GM23248 (cell line): ENCODE data around the gene REXO4.

ENCODE experiments used
- EZH2 ChIP-seq: fragments of 200-600 bp; sonication (generic); IDR thresholded peaks from 2 replicates; pipeline ENCODE4 v1.6.1; 2018; ENCODE audit warnings: antibody characterized with exemption, mild to moderate bottlenecking; ENCODE audit not compliant: insufficient read depth, poor library complexity, severe bottlenecking
- EZH2phosphoT487 ChIP-seq: fragments of 200-600 bp; sonication (generic); IDR thresholded peaks from 2 replicates; pipeline ENCODE4 v1.6.1; 2018; ENCODE audit warnings: antibody characterized with exemption, moderate library complexity, mild to moderate bottlenecking, low read depth; ENCODE audit not compliant: insufficient read depth

DNA sequence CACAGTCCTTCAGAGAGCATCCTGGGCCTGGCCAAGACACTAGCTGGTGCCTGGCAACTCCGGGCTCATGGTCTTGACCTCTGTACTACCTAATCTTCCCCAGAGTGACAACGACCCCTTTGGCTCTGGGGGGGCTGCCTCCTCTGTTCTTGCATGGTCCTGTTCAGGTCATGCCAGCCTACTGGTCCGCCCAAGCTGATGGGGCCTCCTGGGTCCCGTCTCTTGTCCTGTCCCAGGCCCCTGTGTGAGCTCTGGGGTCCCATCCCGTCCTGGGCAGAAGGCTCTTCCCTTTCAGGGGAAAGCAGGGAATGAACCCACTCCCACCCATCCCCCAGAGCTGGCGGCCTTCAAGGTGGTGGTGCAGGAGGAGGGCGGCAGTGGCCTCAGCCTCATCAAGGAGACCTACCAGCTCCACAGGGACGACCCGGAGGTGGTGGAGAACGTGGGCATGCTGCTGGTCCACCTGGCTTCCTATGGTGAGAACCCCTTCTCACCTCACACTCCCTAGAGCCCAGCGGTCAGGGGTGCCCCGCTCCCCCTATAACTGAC, 13.3 kb downstream of the REXO4 start:
- TF ChIP-seq EZH2phosphoT487 (no peak), EZH2 (no peak)
